Measurements from ENCODE around the gene GNAT1. TPM values are rescaled to one million over a fixed set of nuclear protein-coding genes. Genes with fewer than 3 reads are reported as not detected.

The GNAT1 gene
- total RNA-seq, 1 donor from 2014 or later, result not detected

GRCh38 chr3:50162034-50162883 lies 29.2 kb upstream of the GNAT1 start:
- no peak for DNase-seq (ENCODE audit: low spot score in 2 of 2)
- FAIRE-seq, result no peak

GRCh38 chr3:50163572-50164455 lies 27.6 kb upstream of the GNAT1 start:
- DNase-seq (ENCODE audit: low spot score in 2 of 2), result peak in 1 of 2 donors; percentile 66
- no peak for FAIRE-seq

GRCh38 chr3:50164481-50164880 lies 26.9 kb upstream of the GNAT1 start:
- DNase-seq (ENCODE audit: low spot score in 2 of 2), result no peak
- no peak for FAIRE-seq

- DNase-seq (ENCODE audit: low spot score in 2 of 2) (peak in 1 of 2 donors; percentile 52), FAIRE-seq (no peak)
These were observed 26.2 kb upstream of the GNAT1 start for GRCh38 chr3:50164984-50165909.

- FAIRE-seq (no peak), DNase-seq (ENCODE audit: low spot score in 2 of 2) (no peak)
These were observed 25.4 kb upstream of the GNAT1 start for GRCh38 chr3:50165910-50166538.

GRCh38 chr3:50166620-50167019 lies 24.8 kb upstream of the GNAT1 start:
- FAIRE-seq (no peak), DNase-seq (ENCODE audit: low spot score in 2 of 2) (no peak)

GRCh38 chr3:50167069-50167840 lies 24.2 kb upstream of the GNAT1 start:
- no peak for FAIRE-seq
- DNase-seq (ENCODE audit: low spot score in 2 of 2), result no peak

- FAIRE-seq (no peak), DNase-seq (ENCODE audit: low spot score in 2 of 2) (no peak)
These were observed 23.6 kb upstream of the GNAT1 start for GRCh38 chr3:50167841-50168209.

- FAIRE-seq (no peak), DNase-seq (ENCODE audit: low spot score in 2 of 2) (no peak)
These were observed 23.0 kb upstream of the GNAT1 start for GRCh38 chr3:50168388-50168787.

- FAIRE-seq (no peak), DNase-seq (ENCODE audit: low spot score in 2 of 2) (no peak)
These were observed 22.6 kb upstream of the GNAT1 start for GRCh38 chr3:50168791-50169190.

- DNase-seq (ENCODE audit: low spot score in 2 of 2) (no peak), FAIRE-seq (no peak)
These were observed 22.1 kb upstream of the GNAT1 start for GRCh38 chr3:50169232-50169832.

GRCh38 chr3:50169858-50170257 lies 21.6 kb upstream of the GNAT1 start:
- FAIRE-seq (no peak), DNase-seq (ENCODE audit: low spot score in 2 of 2) (no peak)

- FAIRE-seq (no peak), DNase-seq (ENCODE audit: low spot score in 2 of 2) (peak in 1 of 2 donors; percentile 44)
These were observed 20.7 kb upstream of the GNAT1 start for GRCh38 chr3:50170689-50171088.

- FAIRE-seq (no peak), DNase-seq (ENCODE audit: low spot score in 2 of 2) (no peak)
These were observed 19.7 kb upstream of the GNAT1 start for GRCh38 chr3:50171540-50172301.

- no peak for FAIRE-seq
- no peak for DNase-seq (ENCODE audit: low spot score in 2 of 2)
These were observed 18.7 kb upstream of the GNAT1 start for GRCh38 chr3:50172626-50173220.

- FAIRE-seq, result no peak
- DNase-seq (ENCODE audit: low spot score in 2 of 2), result no peak
These were observed 17.5 kb upstream of the GNAT1 start for GRCh38 chr3:50173685-50174516.

GRCh38 chr3:50174517-50174895 lies 16.9 kb upstream of the GNAT1 start:
- no peak for FAIRE-seq
- no peak for DNase-seq (ENCODE audit: low spot score in 2 of 2)

Measured in frontal cortex (tissue), 4 donors.